Uterus (tissue), 4 donors: ENCODE measurements around the gene ZNF394. TPM values are rescaled to one million over a fixed set of nuclear protein-coding genes. Genes with fewer than 3 reads are reported as not detected.
"Not testable (repeated sequence)": the region's sequence is repeated elsewhere in the genome, so short reads cannot be mapped to it uniquely, and the experiment has no call there.

Source experiments
- DNase-seq, 2 donors: peaks; one replicate each; pipeline ENCODE4 v3.0.0-alpha.2; 2019 to 2020
- H3K27ac ChIP-seq, 2 donors: fragments of 200-600 bp; sonication (generic); 1 replicate in 1 of 2; 2 replicates in 1 of 2; pipeline ENCODE4 v1.5.1; 2016 to 2018
- H3K27me3 ChIP-seq, 2 donors: fragments of 200-600 bp; sonication (generic); one replicate each; pipeline ENCODE4 v1.5.1; 2018 to 2019; ENCODE audit warnings: control low read depth in 1 of 2
- H3K36me3 ChIP-seq, 2 donors: fragments of 200-600 bp; sonication (generic); one replicate each; pipeline ENCODE4 v1.5.1; 2019; ENCODE audit warnings: control low read depth in 1 of 2
- H3K4me1 ChIP-seq, 2 donors: fragments of 200-600 bp; sonication (generic); one replicate each; pipeline ENCODE4 v1.5.1; 2018 to 2019; ENCODE audit warnings: control low read depth in 1 of 2
- H3K4me3 ChIP-seq, 2 donors: fragments of 200-600 bp; sonication (generic); 1 replicate in 1 of 2; 2 replicates in 1 of 2; pipeline ENCODE4 v1.5.1; 2018 to 2019; ENCODE audit warnings: mild to moderate bottlenecking in 1 of 2
- H3K9me3 ChIP-seq, 2 donors: fragments of 200-600 bp; sonication (generic); one replicate each; pipeline ENCODE4 v1.5.1; 2019; ENCODE audit warnings: control low read depth in 1 of 2
- CTCF ChIP-seq, 4 experiments: fragments of 200-600 bp in 2 of 4; fragments of 450-650 bp in 2 of 4; sonication (generic) in 2 of 4; IDR thresholded peaks; one replicate each; pipeline ENCODE4 v1.5.1; 2016 to 2019; ENCODE audit warnings: antibody characterized with exemption in 4 of 4, mild to moderate bottlenecking in 2 of 4, moderate library complexity in 1 of 4
- POLR2A ChIP-seq, 2 donors: fragments of 450-650 bp; IDR thresholded peaks; one replicate each; pipeline ENCODE4 v1.6.1; 2016; ENCODE audit warnings: antibody characterized with exemption in 2 of 2, mild to moderate bottlenecking in 1 of 2, moderate library complexity in 1 of 2
- intact Hi-C: fragments of 100-400 bp; cut with DNase I; formaldehyde crosslinking; loops from one replicate; pipeline ENCODE4 v1.15.1; 2023; ENCODE audit warnings: low total_unique reads
- total RNA-seq, 4 donors: library from RNA; depleted of rRNA in 3 of 4; stranded (reverse); fragments of >200 nt in 3 of 4; gene quantifications; one replicate each; pipeline versions ENCODE4 v1.1.0 to v1.2.4, GENCODE V29; 2014 to 2023
- donor health status: DM: yes; HTN: yes; CAD: no.

ZNF394 gene
- total RNA-seq = 10 to 100 TPM; 22.8 to 55.0 (median 43.3) TPM

- peak; percentile 89 to 90 for DNase-seq
- Histone ChIP-seq H3K36me3 (no peaks in the 10 kb centered on the region), H3K9me3 (peaks cover 0 to under 1% of the 10 kb centered on the region in 2 donors), H3K27ac (peak within 1 kb of the TSS; percentile 88 to 92), H3K4me3 (peak within 1 kb of the TSS; percentile 81 to 84), H3K4me1 (peaks cover 0 to 4% of the 10 kb centered on the region in 2 donors), H3K27me3 (no peaks in the 10 kb centered on the region)
- intact Hi-C loops = loop anchor here (5.0 kb wide), 1 partner anchor 52 kb away; the partner anchor contains the start of gene FAM200A
- TF ChIP-seq CTCF (IDR thresholded peaks at IDR 0.05) (no peak), POLR2A (IDR thresholded peaks at IDR 0.05) (peak; percentile 29 to 44)
Measured at GRCh38 chr7:99499721-99500636, at the start of gene ZNF394. ZNF394 (minus strand) TSS chr7:99500281; CDS start chr7:99500093, 188 bp downstream.

- intact Hi-C loops, H3K4me3 ChIP-seq, H3K4me1 ChIP-seq: not testable (repeated sequence)
Measured at GRCh38 chr7:99549545-99549944, 49.5 kb upstream of the ZNF394 start.

DNA sequence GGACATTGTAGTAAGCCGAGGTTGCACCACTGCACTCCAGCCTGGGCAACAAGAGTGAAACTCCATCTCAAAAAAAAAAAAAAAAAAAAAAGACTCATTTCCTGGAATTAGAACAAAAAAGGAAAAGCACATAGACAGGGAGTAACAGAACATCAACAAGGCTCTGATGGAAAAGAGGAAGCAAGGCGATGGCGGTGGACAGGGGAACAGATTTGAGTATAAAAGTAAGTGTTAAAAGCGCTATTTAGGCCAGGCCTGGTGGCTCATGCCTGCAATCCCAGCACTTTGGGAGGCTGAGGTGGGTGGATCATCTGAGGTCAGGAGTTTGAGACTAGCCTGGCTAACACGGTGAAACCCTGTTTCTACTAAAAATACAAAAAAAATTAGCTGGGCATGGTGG is 45.2 kb upstream of the ZNF394 start:
- H3K9me3 ChIP-seq = peaks cover 0 to 15% of the 10 kb centered on the region in 2 donors
- H3K36me3 ChIP-seq, H3K27ac ChIP-seq, intact Hi-C loops, H3K4me3 ChIP-seq, DNase-seq, H3K4me1 ChIP-seq, H3K27me3 ChIP-seq: not testable (repeated sequence)

More at GRCh38 chr7:99549545-99549944, 49.5 kb upstream of the ZNF394 start:
- H3K27ac ChIP-seq, H3K36me3 ChIP-seq, DNase-seq, H3K27me3 ChIP-seq: not testable (repeated sequence)
- peaks cover 0 to 11% of the 10 kb centered on the region in 2 donors for H3K9me3 ChIP-seq

DNA sequence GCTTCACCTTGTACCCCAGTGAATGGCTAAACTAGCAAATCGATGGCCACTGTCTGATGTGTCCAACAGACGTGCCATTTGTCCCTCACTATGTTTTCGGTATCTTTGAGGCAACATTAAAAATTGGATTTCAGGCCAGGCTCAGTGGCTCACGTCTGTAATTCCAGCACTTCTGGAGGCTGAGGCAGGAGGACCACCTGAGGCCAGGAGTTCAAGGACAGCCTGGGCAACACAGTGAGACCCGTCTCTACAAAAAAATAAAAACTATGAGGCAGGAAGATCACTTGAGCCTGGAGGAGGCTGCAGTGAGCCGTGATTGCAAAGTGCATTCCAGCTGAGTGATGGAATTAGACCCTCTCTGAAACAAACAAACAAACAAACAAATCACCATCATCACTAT is 43.8 kb upstream of the ZNF394 start:
- intact Hi-C loops = no loop called here

DNA sequence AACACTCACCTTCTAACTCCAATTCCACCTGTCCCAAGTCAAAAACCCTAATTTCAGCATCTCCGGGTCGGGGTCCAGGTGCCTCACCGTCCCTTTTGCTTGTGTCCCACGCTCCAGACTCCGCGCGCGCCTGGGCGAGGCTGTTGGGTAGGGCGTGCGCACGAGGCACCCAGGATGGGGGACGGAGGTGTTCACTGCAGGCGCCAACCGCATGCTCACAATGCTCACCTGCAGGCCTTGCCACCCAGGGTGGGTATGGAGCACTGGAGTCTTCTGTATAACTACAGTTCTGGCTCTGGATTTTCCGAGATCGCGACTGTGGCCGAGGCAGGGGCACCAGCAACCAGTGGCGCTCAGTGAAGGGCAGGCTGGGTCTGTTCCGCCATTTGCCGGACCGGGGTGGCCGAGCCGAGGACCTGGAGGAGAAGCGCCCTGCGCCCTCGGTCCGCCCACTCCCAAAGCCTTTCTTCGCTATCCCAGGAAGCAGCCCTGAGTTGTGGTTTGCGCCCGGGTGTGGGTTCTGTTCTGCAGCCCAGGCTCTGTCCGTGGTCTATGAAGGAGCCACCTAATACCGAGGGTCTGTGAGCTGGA is 43.1 kb upstream of the ZNF394 start:
- Histone ChIP-seq H3K27ac (no peak overlapping the region), H3K9me3 (peaks cover 0 to 14% of the 10 kb centered on the region in 2 donors), H3K27me3 (no peaks in the 10 kb centered on the region), H3K36me3 (no peaks in the 10 kb centered on the region), H3K4me3 (no peak overlapping the region), H3K4me1 (no peaks in the 10 kb centered on the region)
- intact Hi-C loops = no loop called here
- DNase-seq = no peak
- TF ChIP-seq CTCF (IDR thresholded peaks at IDR 0.05) = no peak
- TF ChIP-seq POLR2A (IDR thresholded peaks at IDR 0.05) = no peak

More for the DNA sequence above, 43.8 kb upstream of the ZNF394 start:
- DNase-seq = no peak
- peaks cover 0 to 18% of the 10 kb centered on the region in 2 donors for H3K9me3 ChIP-seq
- H3K36me3 ChIP-seq = no peaks in the 10 kb centered on the region
- H3K4me3 ChIP-seq = no peak overlapping the region
- H3K4me1 ChIP-seq = no peaks in the 10 kb centered on the region
- H3K27me3 ChIP-seq = no peaks in the 10 kb centered on the region
- no peak for TF ChIP-seq POLR2A (IDR thresholded peaks at IDR 0.05)
- no peak for TF ChIP-seq CTCF (IDR thresholded peaks at IDR 0.05)
- H3K27ac ChIP-seq = no peak overlapping the region

DNA sequence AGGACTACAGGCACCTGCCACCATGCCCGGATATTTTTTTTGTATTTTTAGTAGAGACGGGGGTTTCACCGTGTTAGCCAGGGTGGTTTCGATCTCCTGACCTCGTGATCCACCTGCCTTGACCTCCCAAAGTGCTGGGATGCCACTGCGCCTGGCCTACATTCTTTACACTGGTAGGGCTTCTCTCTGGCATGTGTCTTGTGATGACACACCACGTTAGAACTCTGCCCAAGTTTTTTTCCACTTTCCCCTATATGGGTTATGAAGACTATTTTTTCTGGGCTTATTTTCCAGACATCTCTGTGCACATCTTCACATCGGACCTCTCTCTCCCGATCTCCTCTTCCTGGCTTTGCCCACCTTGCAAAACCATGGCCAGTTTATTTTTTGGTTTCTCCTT is 41.1 kb upstream of the ZNF394 start:
- Histone ChIP-seq H3K4me1 (no peaks in the 10 kb centered on the region), H3K4me3 (no peak overlapping the region), H3K36me3 (no peaks in the 10 kb centered on the region), H3K27ac (no peak overlapping the region), H3K27me3 (no peaks in the 10 kb centered on the region), H3K9me3 (peaks cover 0 to 12% of the 10 kb centered on the region in 2 donors)
- DNase-seq = no peak
- intact Hi-C loops = no loop called here
- TF ChIP-seq POLR2A (IDR thresholded peaks at IDR 0.05) (no peak), CTCF (IDR thresholded peaks at IDR 0.05) (no peak)
